H1 (cell line): Measurements from ENCODE around the gene MPP2. TPM values are rescaled to one million over a fixed set of nuclear protein-coding genes. Genes with fewer than 3 reads are reported as not detected.

Experiments used
- CTCF ChIA-PET: fragments of 300-600 bp; sonication (Branson Sonifier 250); formaldehyde crosslinking; loops from one replicate; lab custom pipeline; 2021; ENCODE audit not compliant: partially characterized antibody; lab: Charles Lee
- POLR2A ChIA-PET: fragments of 300-600 bp; sonication (Branson Sonifier 250); formaldehyde crosslinking; loops from one replicate; lab custom pipeline; 2021; ENCODE audit warnings: inconsistent platforms; ENCODE audit not compliant: partially characterized antibody; lab: Charles Lee
- DNase-seq, 2 experiments: peaks; one replicate each; pipeline versions ENCODE4 v3.0.0 to v3.0.0-alpha.2; 2010 to 2022; ENCODE audit warnings: low spot score in 2 of 2, low read depth in 1 of 2, mixed read lengths in 1 of 2
- FAIRE-seq: peaks from 2 replicates; lab custom pipeline; 2011; peaks lifted over from hg19 to GRCh38; lab: Jason Lieb, UNC
- H2AFZ ChIP-seq: 2 replicates; pipeline ENCODE4 v1.8.1; 2012; ENCODE audit warnings: low read length, inconsistent platforms
- H2AK5ac ChIP-seq: 2 replicates; pipeline ENCODE4 v1.6.1; 2013; ENCODE audit warnings: low read depth, low read length
- H2BK120ac ChIP-seq: replicated peaks from 2 replicates; pipeline ENCODE3; 2013; ENCODE audit warnings: low read depth, low read length, inconsistent platforms
- H2BK12ac ChIP-seq: 2 replicates; pipeline ENCODE4 v1.6.1; 2013; ENCODE audit warnings: low read depth, low read length
- H2BK15ac ChIP-seq: 2 replicates; pipeline ENCODE4 v1.6.1; 2013; ENCODE audit warnings: low read length
- H2BK20ac ChIP-seq: 2 replicates; pipeline ENCODE4 v1.6.1; 2013; ENCODE audit warnings: low read length
- H2BK5ac ChIP-seq: 2 replicates; pipeline ENCODE4 v1.6.1; 2013; ENCODE audit warnings: low read depth, low read length
- H3K14ac ChIP-seq: 2 replicates; pipeline ENCODE4 v1.6.1; 2013; ENCODE audit warnings: inconsistent platforms; ENCODE audit not compliant: insufficient read length
- H3K18ac ChIP-seq: 2 replicates; pipeline ENCODE4 v1.6.1; 2013; ENCODE audit warnings: low read length; ENCODE audit errors: extremely low read depth
- H3K23ac ChIP-seq: 2 replicates; pipeline ENCODE4 v1.6.1; 2013; ENCODE audit warnings: inconsistent platforms; ENCODE audit not compliant: insufficient read length
- H3K23me2 ChIP-seq: 2 replicates; pipeline ENCODE4 v1.6.1; 2013; ENCODE audit warnings: low read depth, low read length
- H3K27ac ChIP-seq: 2 replicates; pipeline ENCODE4 v1.6.1; 2011; ENCODE audit warnings: low read depth, low read length, inconsistent platforms
- H3K27me3 ChIP-seq, 4 experiments: replicated peaks in 1 of 4; 1 replicate in 1 of 4; 2 replicates in 3 of 4; pipeline versions ENCODE4 v1.6.1 to v1.8.1; 2011 to 2013; ENCODE audit warnings: low read length in 3 of 4, mild to moderate bottlenecking in 3 of 4, inconsistent platforms in 2 of 4, mixed read lengths in 2 of 4, moderate library complexity in 1 of 4; ENCODE audit not compliant: control insufficient read depth in 3 of 4, insufficient read depth in 3 of 4; ENCODE audit errors: extremely low read depth in 1 of 4
- H3K36me3 ChIP-seq, 4 experiments: 2 replicates each; pipeline versions ENCODE4 v1.6.1 to v1.8.1; 2011 to 2013; ENCODE audit warnings: mild to moderate bottlenecking in 4 of 4, low read length in 3 of 4, moderate library complexity in 2 of 4, control low read depth in 1 of 4, inconsistent platforms in 1 of 4; ENCODE audit not compliant: insufficient read depth in 4 of 4, control insufficient read depth in 2 of 4
- H3K4ac ChIP-seq: replicated peaks from 2 replicates; pipeline ENCODE3; 2013; ENCODE audit warnings: low read length, low read depth, mixed read lengths, inconsistent platforms; ENCODE audit not compliant: insufficient read length
- H3K4me1 ChIP-seq, 4 experiments: replicated peaks in 1 of 4; 1 replicate in 1 of 4; 2 replicates in 3 of 4; pipeline versions ENCODE4 v1.6.1 to v1.8.1; 2011 to 2013; ENCODE audit warnings: low read length in 3 of 4, inconsistent platforms in 2 of 4, mixed read lengths in 1 of 4; ENCODE audit not compliant: insufficient read depth in 4 of 4, control insufficient read depth in 3 of 4
- H3K4me2 ChIP-seq, 2 experiments: 2 replicates each; pipeline versions ENCODE4 v1.6.1 to v1.8.1; 2011 to 2013; ENCODE audit warnings: low read depth in 2 of 2, low read length in 2 of 2, control low read depth in 1 of 2, inconsistent platforms in 1 of 2, mild to moderate bottlenecking in 1 of 2; ENCODE audit not compliant: insufficient read depth in 1 of 2
- H3K4me3 ChIP-seq, 4 experiments: fragments of 200-600, 300-600 bp in 1 of 4; sonication (generic), shearing (Covaris generic), sonication (Bioruptor Twin) in 1 of 4; 2 replicates each; pipeline versions ENCODE4 v1.5.1 to v1.8.1; 2011 to 2016; ENCODE audit warnings: low read length in 4 of 4, low read depth in 3 of 4, control low read depth in 2 of 4, inconsistent platforms in 2 of 4, mild to moderate bottlenecking in 2 of 4, mixed read lengths in 1 of 4, moderate library complexity in 1 of 4; ENCODE audit not compliant: insufficient read depth in 2 of 4; ENCODE audit errors: extremely low read depth in 1 of 4
- H3K56ac ChIP-seq: replicated peaks from 2 replicates; pipeline ENCODE3; 2013; ENCODE audit warnings: low read depth, mild to moderate bottlenecking, mixed read lengths, low read length, inconsistent platforms; ENCODE audit not compliant: insufficient read length
- H3K79me1 ChIP-seq: 2 replicates; pipeline ENCODE4 v1.6.1; 2013; ENCODE audit warnings: low read depth, low read length, control low read depth
- H3K79me2 ChIP-seq, 2 experiments: 2 replicates each; pipeline versions ENCODE4 v1.6.1 to v1.8.1; 2012 to 2013; ENCODE audit warnings: low read length in 2 of 2, mild to moderate bottlenecking in 2 of 2, inconsistent platforms in 1 of 2; ENCODE audit not compliant: insufficient read depth in 2 of 2, control insufficient read depth in 1 of 2
- H3K9ac ChIP-seq, 4 experiments: replicated peaks in 1 of 4; 1 replicate in 1 of 4; 2 replicates in 3 of 4; pipeline versions ENCODE4 v1.6.1 to v1.8.1; 2011 to 2013; ENCODE audit warnings: low read depth in 3 of 4, low read length in 3 of 4, control low read depth in 2 of 4, mild to moderate bottlenecking in 2 of 4, moderate library complexity in 2 of 4, inconsistent platforms in 1 of 4; ENCODE audit errors: extremely low read depth in 1 of 4
- H3K9me3 ChIP-seq, 2 experiments: 2 replicates each; pipeline versions ENCODE4 v1.6.1 to v1.8.1; 2012 to 2013; ENCODE audit warnings: mild to moderate bottlenecking in 2 of 2, moderate library complexity in 2 of 2, control low read depth in 1 of 2, inconsistent platforms in 1 of 2, low read depth in 1 of 2, low read length in 1 of 2, mixed read lengths in 1 of 2; ENCODE audit not compliant: insufficient read depth in 2 of 2
- H4K20me1 ChIP-seq, 2 experiments: replicated peaks in 1 of 2; 2 replicates each; pipeline versions ENCODE3 to v1.8.1; 2011 to 2013; ENCODE audit warnings: inconsistent platforms in 2 of 2, low read length in 2 of 2, mild to moderate bottlenecking in 1 of 2; ENCODE audit not compliant: insufficient read depth in 2 of 2, control insufficient read depth in 1 of 2
- H4K5ac ChIP-seq: 2 replicates; pipeline ENCODE4 v1.6.1; 2013; ENCODE audit warnings: low read length, low read depth, mixed read lengths, inconsistent platforms; ENCODE audit not compliant: insufficient read length
- H4K8ac ChIP-seq: 2 replicates; pipeline ENCODE4 v1.8.0; 2013; ENCODE audit warnings: mild to moderate bottlenecking, moderate library complexity, low read length, inconsistent platforms; ENCODE audit not compliant: insufficient read depth; ENCODE audit errors: extremely low read depth
- H4K91ac ChIP-seq: replicated peaks from 2 replicates; pipeline ENCODE3; 2013; ENCODE audit warnings: low read length, mixed read lengths, inconsistent platforms; ENCODE audit not compliant: insufficient read length
- CHD2 ChIP-seq: IDR thresholded peaks from 2 replicates; pipeline ENCODE4 v1.6.1; 2012; ENCODE audit warnings: low read length, improper control_type of control experiment
- CREB1 ChIP-seq: IDR thresholded peaks from 2 replicates; pipeline ENCODE4 v1.6.1; 2012; ENCODE audit warnings: inconsistent platforms
- CTCF ChIP-seq, 3 experiments: IDR thresholded peaks; 1 replicate in 2 of 3; 2 replicates in 1 of 3; pipeline versions ENCODE4 v1.5.1 to v1.6.1; 2011; ENCODE audit warnings: low read length in 3 of 3, mild to moderate bottlenecking in 3 of 3, inconsistent platforms in 2 of 3, low read depth in 1 of 3, moderate library complexity in 1 of 3; ENCODE audit not compliant: insufficient read depth in 1 of 3; ENCODE audit errors: control extremely low read depth in 1 of 3
- NANOG ChIP-seq: IDR thresholded peaks from 2 replicates; pipeline ENCODE4 v1.6.1; 2011; ENCODE audit warnings: low read length, low read depth, mild to moderate bottlenecking, inconsistent platforms; ENCODE audit not compliant: insufficient read depth, poor library complexity, severe bottlenecking
- NRF1 ChIP-seq: IDR thresholded peaks from 2 replicates; pipeline ENCODE4 v1.6.1; 2011; ENCODE audit warnings: mild to moderate bottlenecking, low read depth, low read length, improper control_type of control experiment
- RAD21 ChIP-seq, 2 experiments: IDR thresholded peaks in 1 of 2; conservative IDR thresholded peaks in 1 of 2; 2 replicates each; pipeline ENCODE4 v1.6.1; 2011; ENCODE audit warnings: low read depth in 2 of 2, low read length in 2 of 2, improper control_type of control experiment in 1 of 2, inconsistent platforms in 1 of 2, mild to moderate bottlenecking in 1 of 2, moderate library complexity in 1 of 2
- SAP30 ChIP-seq: fragments of 300-600 bp; sonication (generic); IDR thresholded peaks from 2 replicates; pipeline ENCODE4 v1.7.1; 2012; ENCODE audit warnings: low read length, moderate library complexity, mild to moderate bottlenecking, inconsistent platforms; ENCODE audit not compliant: insufficient read depth, insufficient replicate concordance
- SRF ChIP-seq: IDR thresholded peaks from 2 replicates; pipeline ENCODE4 v1.6.1; 2011; ENCODE audit warnings: mild to moderate bottlenecking, low read depth, low read length, moderate library complexity
- TCF12 ChIP-seq: IDR thresholded peaks from 2 replicates; pipeline ENCODE4 v1.6.1; 2011; ENCODE audit warnings: low read depth, mild to moderate bottlenecking, low read length
- YY1 ChIP-seq: IDR thresholded peaks from 2 replicates; pipeline ENCODE4 v1.6.1; 2011; ENCODE audit warnings: low read depth, mild to moderate bottlenecking, low read length
- WGBS, 2 experiments: shearing (Covaris generic) in 1 of 2; methylation state at CpG; one replicate each; pipeline versions ENCODE4 v1.1.6 to v1.1.7; 2013 to 2015; ENCODE audit warnings: low lambda C conversion rate in 2 of 2, mixed read lengths in 2 of 2, inconsistent platforms in 1 of 2, low coverage in 1 of 2, missing lambda C conversion rate in 1 of 2; ENCODE audit not compliant: insufficient replicate concordance in 2 of 2, insufficient coverage in 1 of 2, insufficient read length in 1 of 2; ENCODE audit errors: extremely low coverage in 1 of 2, missing lambda C conversion rate in 1 of 2; 5-methylcytosine and 5-hydroxymethylcytosine counted together
- polyA plus RNA-seq, 7 experiments: library from polyadenylated mRNA; depleted of rRNA in 3 of 7; stranded (reverse) in 5 of 7; unstranded in 2 of 7; fragments of >200 nt in 5 of 7; fragments of 200-250 nt in 2 of 7; gene quantifications; 1 replicate in 5 of 7; 2 replicates in 1 of 7; 4 replicates in 1 of 7; pipeline versions ENCODE4 v1.2.1 to v1.2.3, GENCODE V29; 2011 to 2013; ENCODE audit warnings: missing spikeins in 2 of 7, mixed read lengths in 2 of 7
- total RNA-seq: library from RNA; stranded (reverse); fragmentation: NEBNext Ultra II Directional; extraction: Animal tissue kit (Norgen Biotek cat#: 25700); gene quantifications from 2 replicates; pipeline ENCODE4 v1.2.1, GENCODE V29; 2021

The MPP2 gene
- total and polyA plus RNA-seq, 2 of the 8 experiments (the other 6 are each of a cell fraction or from before 2014, with no cell fraction given): 30.9 to 34.1 TPM

- Histone ChIP-seq H3K23me2 (peaks cover 16% of the 10 kb centered on the region), H3K14ac (no peak overlapping the region), H3K18ac (no peak overlapping the region), H3K9me3 (no peaks in the 10 kb centered on the region), H3K36me3 (no peaks in the 10 kb centered on the region), H2BK20ac (no peak overlapping the region), H3K23ac (no peak overlapping the region), H3K27ac (no peak overlapping the region), H2AK5ac (0 out of 2 replicates have a peak overlapping the region, but pooled peaks have one; percentile 66), H2BK15ac (no peak overlapping the region), H3K4me3 (no peak overlapping the region), H4K5ac (no peak overlapping the region), H2BK12ac (peak overlapping the region; percentile 6; the same call in 1 of the 2 replicates), H2BK5ac (no peak overlapping the region), H3K4me1 (peaks cover 5 to 15% (median 12%) of the 10 kb centered on the region in 4 experiments), H4K8ac (no peak overlapping the region), H3K79me2 (no peaks in the 10 kb centered on the region), H4K91ac (no peak overlapping the region), H3K4me2 (no peak overlapping the region), H3K56ac (no peak overlapping the region), H3K27me3 (peaks cover 2 to 25% (median 18%) of the 10 kb centered on the region in 4 experiments; a peak in 6 of 7 replicates), H4K20me1 (no peaks in the 10 kb centered on the region), H3K4ac (no peak overlapping the region), H3K79me1 (no peaks in the 10 kb centered on the region), H2BK120ac (no peak overlapping the region), H2AFZ (no peak overlapping the region), H3K9ac (no peak overlapping the region)
- FAIRE-seq (no peak), DNase-seq (no peak)
- ChIA-PET POLR2A (interaction anchor here (0.8 to 1.5 kb wide), 3 partner anchors 13 to 240 kb away, joined by 3 read pairs; no protein-coding TSS in a partner anchor), CTCF (interaction anchor here (0.6 to 10.5 kb wide), 16 partner anchors 10 to 104 kb away, joined by 3 to 106 read pairs (median 4); partner anchors contain the start of gene CD300LG)
- WGBS, 2 experiments: 73% methylated on average over 2 of the region's 2 CpGs; no CpG with 5 or more reads in 1 of the 2 experiments
- TF ChIP-seq RAD21 (IDR thresholded peaks at IDR 0.05 in 1 of 2, conservative IDR thresholded peaks at IDR 0.05 in 1 of 2; ENCODE audit: low read depth in 2 of 2, low read length in 2 of 2) (no peak), CREB1 (no peak), YY1 (no peak), CTCF (IDR thresholded peaks at IDR 0.05; ENCODE audit: control extremely low read depth in 1 of 3, insufficient read depth in 1 of 3, low read depth in 1 of 3, low read length in 3 of 3) (no peak), SRF (no peak), TCF12 (no peak), NANOG (no peak), CHD2 (no peak), SAP30 (no peak), NRF1 (no peak)
Observed at GRCh38 chr17:43950554-43950953, 43.2 kb upstream of the MPP2 start.
